ENCODE results near the gene CHD9.
"Not testable (repeated sequence)": the region's sequence is repeated elsewhere in the genome, so short reads cannot be mapped to it uniquely, and the experiment has no call there.

CHD9 gene

GRCh38 chr16:53068423-53068833 lies 13.6 kb downstream of the CHD9 start:
- no peak for DNase-seq (ENCODE audit: low read depth in 1 of 2, low spot score in 1 of 2)
- no peak for TF ChIP-seq JUND (IDR thresholded peaks at IDR 0.05; ENCODE audit: low read depth)
- in situ Hi-C loops (cut with HindIII; ENCODE audit: low pct_unique_long_range_greater_than_20kb, low sequenced_read_pairs): no loop called here

GRCh38 chr16:53069772-53070171 lies 15.0 kb downstream of the CHD9 start:
- TF ChIP-seq JUND (IDR thresholded peaks at IDR 0.05; ENCODE audit: low read depth): no peak
- DNase-seq (ENCODE audit: low read depth in 1 of 2, low spot score in 1 of 2): no peak
- in situ Hi-C loops (cut with HindIII; ENCODE audit: low pct_unique_long_range_greater_than_20kb, low sequenced_read_pairs): no loop called here

- DNase-seq (ENCODE audit: low read depth in 1 of 2, low spot score in 1 of 2): no peak
- no peak for TF ChIP-seq JUND (IDR thresholded peaks at IDR 0.05; ENCODE audit: low read depth)
- in situ Hi-C loops (cut with HindIII; ENCODE audit: low pct_unique_long_range_greater_than_20kb, low sequenced_read_pairs): no loop called here
Observed at GRCh38 chr16:53071748-53072301, 17.0 kb downstream of the CHD9 start.

- DNase-seq (ENCODE audit: low read depth in 1 of 2, low spot score in 1 of 2): no peak
- no peak for TF ChIP-seq JUND (IDR thresholded peaks at IDR 0.05; ENCODE audit: low read depth)
- in situ Hi-C loops (cut with HindIII; ENCODE audit: low pct_unique_long_range_greater_than_20kb, low sequenced_read_pairs): no loop called here
Observed at GRCh38 chr16:53073022-53073421, 18.2 kb downstream of the CHD9 start.

GRCh38 chr16:53074296-53074695 lies 19.5 kb downstream of the CHD9 start:
- in situ Hi-C loops (cut with HindIII; ENCODE audit: low pct_unique_long_range_greater_than_20kb, low sequenced_read_pairs): not testable (repeated sequence)

GRCh38 chr16:53075461-53075860 lies 20.7 kb downstream of the CHD9 start:
- DNase-seq (ENCODE audit: low read depth in 1 of 2, low spot score in 1 of 2); in situ Hi-C loops (cut with HindIII; ENCODE audit: low pct_unique_long_range_greater_than_20kb, low sequenced_read_pairs): not testable (repeated sequence)

More at GRCh38 chr16:53074296-53074695, 19.5 kb downstream of the CHD9 start:
- DNase-seq (ENCODE audit: low read depth in 1 of 2, low spot score in 1 of 2): not testable (repeated sequence)

- DNase-seq (ENCODE audit: low read depth in 1 of 2, low spot score in 1 of 2): no peak
- in situ Hi-C loops (cut with HindIII; ENCODE audit: low pct_unique_long_range_greater_than_20kb, low sequenced_read_pairs): no loop called here
- TF ChIP-seq JUND (IDR thresholded peaks at IDR 0.05; ENCODE audit: low read depth): no peak
Observed at GRCh38 chr16:53078247-53078646, 23.5 kb downstream of the CHD9 start.

GRCh38 chr16:53078765-53079485 lies 24.1 kb downstream of the CHD9 start:
- no peak for DNase-seq (ENCODE audit: low read depth in 1 of 2, low spot score in 1 of 2)
- no peak for TF ChIP-seq JUND (IDR thresholded peaks at IDR 0.05; ENCODE audit: low read depth)
- in situ Hi-C loops (cut with HindIII; ENCODE audit: low pct_unique_long_range_greater_than_20kb, low sequenced_read_pairs): no loop called here

GRCh38 chr16:53080345-53081031 lies 25.7 kb downstream of the CHD9 start:
- peak in 1 of 2 experiments; percentile 82 for DNase-seq (ENCODE audit: low read depth in 1 of 2, low spot score in 1 of 2)
- in situ Hi-C loops (cut with HindIII; ENCODE audit: low pct_unique_long_range_greater_than_20kb, low sequenced_read_pairs): no loop called here
- no peak for TF ChIP-seq JUND (IDR thresholded peaks at IDR 0.05; ENCODE audit: low read depth)

GRCh38 chr16:53081032-53081424 lies 26.2 kb downstream of the CHD9 start:
- in situ Hi-C loops (cut with HindIII; ENCODE audit: low pct_unique_long_range_greater_than_20kb, low sequenced_read_pairs): no loop called here
- no peak for TF ChIP-seq JUND (IDR thresholded peaks at IDR 0.05; ENCODE audit: low read depth)
- no peak for DNase-seq (ENCODE audit: low read depth in 1 of 2, low spot score in 1 of 2)

GRCh38 chr16:53081686-53082407 lies 27.1 kb downstream of the CHD9 start:
- TF ChIP-seq JUND (IDR thresholded peaks at IDR 0.05; ENCODE audit: low read depth): no peak
- in situ Hi-C loops (cut with HindIII; ENCODE audit: low pct_unique_long_range_greater_than_20kb, low sequenced_read_pairs): no loop called here
- DNase-seq (ENCODE audit: low read depth in 1 of 2, low spot score in 1 of 2): no peak

- in situ Hi-C loops (cut with HindIII; ENCODE audit: low pct_unique_long_range_greater_than_20kb, low sequenced_read_pairs): no loop called here
- no peak for TF ChIP-seq JUND (IDR thresholded peaks at IDR 0.05; ENCODE audit: low read depth)
- peak in 1 of 2 experiments; percentile 69 for DNase-seq (ENCODE audit: low read depth in 1 of 2, low spot score in 1 of 2)
Observed at GRCh38 chr16:53082509-53082908, 27.7 kb downstream of the CHD9 start.

GRCh38 chr16:53083119-53083518 lies 28.3 kb downstream of the CHD9 start:
- no peak for DNase-seq (ENCODE audit: low read depth in 1 of 2, low spot score in 1 of 2)
- in situ Hi-C loops (cut with HindIII; ENCODE audit: low pct_unique_long_range_greater_than_20kb, low sequenced_read_pairs): no loop called here
- no peak for TF ChIP-seq JUND (IDR thresholded peaks at IDR 0.05; ENCODE audit: low read depth)
